HepG2 (cell line): Measurements from ENCODE around the gene ONECUT3. TPM values are rescaled to one million over a fixed set of nuclear protein-coding genes. Genes with fewer than 3 reads are reported as not detected.
A peak's percentile ranks its signal among the peaks of the same experiment; 100 is the strongest.

ENCODE experiments used
- ADNP ChIP-seq: sonication (generic); formaldehyde crosslinking; IDR thresholded peaks from 2 replicates; pipeline ENCODE4 v1.4.0; 2020; ENCODE audit warnings: missing genetic modification reagents
- CCAR2 ChIP-seq: fragments of 200-400 bp; formaldehyde crosslinking; optimal IDR thresholded peaks from 2 replicates; pipeline ENCODE3; 2018; ENCODE audit warnings: low read depth, mild to moderate bottlenecking, low read length, moderate library complexity
- ESRRA ChIP-seq: sonication (generic); formaldehyde crosslinking; IDR thresholded peaks from 2 replicates; pipeline ENCODE4 v1.5.1; 2020; ENCODE audit warnings: mild to moderate bottlenecking, low read depth, missing genetic modification reagents
- ETV6 ChIP-seq: sonication (generic); formaldehyde crosslinking; conservative IDR thresholded peaks from 2 replicates; pipeline ENCODE4 v1.4.0; 2020; ENCODE audit warnings: missing genetic modification reagents
- GABPA ChIP-seq, 2 experiments: IDR thresholded peaks; 2 replicates each; pipeline ENCODE4 v1.6.1; 2011 to 2016; ENCODE audit warnings: low read depth in 2 of 2, low read length in 1 of 2, missing biosample characterization in 1 of 2, missing genetic modification characterization in 1 of 2
- GABPB1 ChIP-seq: IDR thresholded peaks from 2 replicates; pipeline ENCODE4 v1.6.1; 2016; ENCODE audit warnings: mild to moderate bottlenecking, missing genetic modification reagents, moderate library complexity, missing compliant biosample characterization
- HES4 ChIP-seq: sonication (generic); formaldehyde crosslinking; IDR thresholded peaks from 2 replicates; pipeline ENCODE4 v1.9.0; 2021; ENCODE audit warnings: mild to moderate bottlenecking, missing genetic modification reagents, borderline replicate concordance
- KAT8 ChIP-seq: IDR thresholded peaks from 2 replicates; pipeline ENCODE4 v1.6.1; 2016; ENCODE audit warnings: missing genetic modification reagents, missing compliant biosample characterization
- MED1 ChIP-seq: sonication (generic); formaldehyde crosslinking; IDR thresholded peaks from 2 replicates; pipeline ENCODE4 v1.4.0; 2020; ENCODE audit warnings: missing genetic modification reagents
- NFYB ChIP-seq: sonication (generic); formaldehyde crosslinking; IDR thresholded peaks from 2 replicates; pipeline ENCODE4 v1.4.0; 2020; ENCODE audit warnings: missing genetic modification reagents
- NFYC ChIP-seq: IDR thresholded peaks from 2 replicates; pipeline ENCODE4 v1.6.1; 2016; ENCODE audit warnings: missing genetic modification reagents, missing compliant biosample characterization
- RFX1 ChIP-seq: fragments of 450-650 bp; IDR thresholded peaks from 2 replicates; pipeline ENCODE4 v1.6.1; 2017
- TBP ChIP-seq: sonication (generic); formaldehyde crosslinking; IDR thresholded peaks from 2 replicates; pipeline ENCODE4 v1.5.0; 2020; ENCODE audit warnings: missing genetic modification reagents
- TFDP1 ChIP-seq: IDR thresholded peaks from 2 replicates; pipeline ENCODE4 v1.6.1; 2016; ENCODE audit warnings: missing compliant biosample characterization, missing genetic modification reagents, borderline replicate concordance
- ZNF44 ChIP-seq: sonication (generic); formaldehyde crosslinking; IDR thresholded peaks from 2 replicates; pipeline ENCODE4 v1.5.1; 2020; ENCODE audit warnings: mild to moderate bottlenecking, missing genetic modification reagents
- ZNF687 ChIP-seq: sonication (generic); formaldehyde crosslinking; IDR thresholded peaks from 2 replicates; pipeline ENCODE4 v1.5.1; 2020; ENCODE audit warnings: mild to moderate bottlenecking, missing genetic modification reagents, moderate library complexity
- ZNF773 ChIP-seq: sonication (generic); formaldehyde crosslinking; IDR thresholded peaks from 2 replicates; pipeline ENCODE4 v1.4.0; 2020; ENCODE audit warnings: missing genetic modification reagents, borderline replicate concordance
- polyA plus RNA-seq, 8 experiments: library from polyadenylated mRNA; depleted of rRNA in 3 of 8; stranded (reverse) in 7 of 8; unstranded in 1 of 8; fragments of >200 nt; fragmentation: Illumina TruSeq in 4 of 8; extraction: Trizol in 4 of 8; gene quantifications; 2 replicates each; pipeline versions ENCODE4 v1.2.1 to v1.2.3, GENCODE V29; 2011 to 2016; ENCODE audit warnings: low read depth in 4 of 8, missing spikeins in 1 of 8, mixed read lengths in 1 of 8; ENCODE audit not compliant: insufficient read depth in 1 of 8
- total RNA-seq, 5 experiments: library from RNA; depleted of rRNA; stranded (reverse); fragments of >200 nt; fragmentation: Illumina TruSeq; extraction: Trizol; gene quantifications; 2 replicates each; pipeline ENCODE4 v1.2.3, GENCODE V29; 2016; ENCODE audit warnings: low read depth in 1 of 5
- TF ChIP-seq, protein P1 (sequence below): sonication (generic); formaldehyde crosslinking; IDR thresholded peaks from 2 replicates; pipeline ENCODE4 v1.9.0; 2022; ENCODE audit warnings: missing genetic modification reagents, mild to moderate bottlenecking, borderline replicate concordance
- TF ChIP-seq, protein P2 (sequence below): sonication (generic); formaldehyde crosslinking; IDR thresholded peaks from 2 replicates; pipeline ENCODE4 v1.4.0; 2020; ENCODE audit warnings: missing genetic modification reagents, mild to moderate bottlenecking, borderline replicate concordance

Gene ONECUT3
- total and polyA plus RNA-seq, 2 of the 13 experiments (the other 11 are each of a cell fraction or from before 2014, with no cell fraction given) = under 0.01 TPM; not detected in 1

GRCh38 chr19:1725100-1726064, 27.9 kb upstream of the ONECUT3 start (continued):
- TF ChIP-seq ZNF687 (CRISPR knock-in tag) (peak; percentile 61), ZNF44 (CRISPR knock-in tag) (no peak), NFYB (CRISPR knock-in tag) (peak; percentile 49), GABPA (IDR thresholded peaks at IDR 0.05; ENCODE audit: low read depth, low read length) (no peak), GABPA (CRISPR knock-in tag; IDR thresholded peaks at IDR 0.05; ENCODE audit: low read depth) (peak; percentile 32; the same call in 1 of the 2 replicates), KAT8 (CRISPR knock-in tag) (0 out of 2 replicates have a peak, but pooled peaks have one; percentile 20), ETV6 (peak; percentile 69; the same call in 1 of the 2 replicates), CCAR2 (no peak), RFX1 (peak; percentile 44; the same call in 1 of the 2 replicates), MED1 (CRISPR knock-in tag) (peak; percentile 37; the same call in 1 of the 2 replicates), ZNF773 (CRISPR knock-in tag) (no peak), ADNP (CRISPR knock-in tag) (no peak), GABPB1 (CRISPR knock-in tag) (peak; percentile 75), NFYC (CRISPR knock-in tag) (peak; percentile 40; the same call in 1 of the 2 replicates), HES4 (CRISPR knock-in tag) (peak; percentile 51; the same call in 1 of the 2 replicates), ESRRA (CRISPR knock-in tag) (0 out of 2 replicates have a peak, but pooled peaks have one; percentile 14), TFDP1 (CRISPR knock-in tag) (peak; percentile 55; the same call in 1 of the 2 replicates), TBP (CRISPR knock-in tag) (no peak)
- TF ChIP-seq, protein P1, sequence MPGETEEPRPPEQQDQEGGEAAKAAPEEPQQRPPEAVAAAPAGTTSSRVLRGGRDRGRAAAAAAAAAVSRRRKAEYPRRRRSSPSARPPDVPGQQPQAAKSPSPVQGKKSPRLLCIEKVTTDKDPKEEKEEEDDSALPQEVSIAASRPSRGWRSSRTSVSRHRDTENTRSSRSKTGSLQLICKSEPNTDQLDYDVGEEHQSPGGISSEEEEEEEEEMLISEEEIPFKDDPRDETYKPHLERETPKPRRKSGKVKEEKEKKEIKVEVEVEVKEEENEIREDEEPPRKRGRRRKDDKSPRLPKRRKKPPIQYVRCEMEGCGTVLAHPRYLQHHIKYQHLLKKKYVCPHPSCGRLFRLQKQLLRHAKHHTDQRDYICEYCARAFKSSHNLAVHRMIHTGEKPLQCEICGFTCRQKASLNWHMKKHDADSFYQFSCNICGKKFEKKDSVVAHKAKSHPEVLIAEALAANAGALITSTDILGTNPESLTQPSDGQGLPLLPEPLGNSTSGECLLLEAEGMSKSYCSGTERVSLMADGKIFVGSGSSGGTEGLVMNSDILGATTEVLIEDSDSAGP = peak; percentile 27; the same call in 1 of the 2 replicates
- TF ChIP-seq, protein P2, sequence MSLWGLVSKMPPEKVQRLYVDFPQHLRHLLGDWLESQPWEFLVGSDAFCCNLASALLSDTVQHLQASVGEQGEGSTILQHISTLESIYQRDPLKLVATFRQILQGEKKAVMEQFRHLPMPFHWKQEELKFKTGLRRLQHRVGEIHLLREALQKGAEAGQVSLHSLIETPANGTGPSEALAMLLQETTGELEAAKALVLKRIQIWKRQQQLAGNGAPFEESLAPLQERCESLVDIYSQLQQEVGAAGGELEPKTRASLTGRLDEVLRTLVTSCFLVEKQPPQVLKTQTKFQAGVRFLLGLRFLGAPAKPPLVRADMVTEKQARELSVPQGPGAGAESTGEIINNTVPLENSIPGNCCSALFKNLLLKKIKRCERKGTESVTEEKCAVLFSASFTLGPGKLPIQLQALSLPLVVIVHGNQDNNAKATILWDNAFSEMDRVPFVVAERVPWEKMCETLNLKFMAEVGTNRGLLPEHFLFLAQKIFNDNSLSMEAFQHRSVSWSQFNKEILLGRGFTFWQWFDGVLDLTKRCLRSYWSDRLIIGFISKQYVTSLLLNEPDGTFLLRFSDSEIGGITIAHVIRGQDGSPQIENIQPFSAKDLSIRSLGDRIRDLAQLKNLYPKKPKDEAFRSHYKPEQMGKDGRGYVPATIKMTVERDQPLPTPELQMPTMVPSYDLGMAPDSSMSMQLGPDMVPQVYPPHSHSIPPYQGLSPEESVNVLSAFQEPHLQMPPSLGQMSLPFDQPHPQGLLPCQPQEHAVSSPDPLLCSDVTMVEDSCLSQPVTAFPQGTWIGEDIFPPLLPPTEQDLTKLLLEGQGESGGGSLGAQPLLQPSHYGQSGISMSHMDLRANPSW = no peak
